ENCODE results near the gene HNRNPLL. TPM values are rescaled to one million over a fixed set of nuclear protein-coding genes. Genes with fewer than 3 reads are reported as not detected.

Gene HNRNPLL
- total and polyA plus RNA-seq, 2 of the 13 experiments (the other 11 are each of a cell fraction or from before 2014, with no cell fraction given) = 49.4 to 103 TPM

DNA sequence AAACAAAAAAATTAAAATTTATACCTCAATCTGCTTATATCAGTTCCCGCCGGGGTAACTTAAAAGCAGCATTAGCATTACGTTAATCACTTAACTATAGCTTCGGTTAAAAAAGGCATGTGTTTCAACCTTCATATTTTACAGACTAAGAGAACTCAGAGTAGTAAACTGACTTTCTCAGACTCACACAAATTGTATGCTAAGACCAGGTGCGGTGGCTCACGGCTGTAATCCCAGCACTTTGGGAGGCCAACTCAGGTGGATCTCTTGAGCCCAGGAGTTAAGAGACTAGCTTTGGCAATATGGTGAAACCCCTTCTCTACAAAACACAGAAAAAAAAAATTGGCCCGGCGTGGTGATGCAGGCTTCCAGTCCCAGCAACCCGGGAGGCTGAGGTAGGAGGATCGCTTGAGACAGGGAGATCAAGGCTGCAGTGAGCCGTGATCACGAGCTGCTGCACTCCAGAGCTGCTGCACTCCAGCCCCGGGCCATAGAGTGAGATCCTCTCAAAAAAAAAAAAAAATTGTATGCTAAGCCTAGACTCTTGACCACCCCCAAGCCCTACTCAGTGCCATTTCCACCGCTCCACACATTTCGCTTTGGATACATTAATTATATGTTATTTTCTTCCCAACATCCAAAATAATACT lies 2.4 kb downstream of the HNRNPLL start (continued):
- TF ChIP-seq, protein P1, sequence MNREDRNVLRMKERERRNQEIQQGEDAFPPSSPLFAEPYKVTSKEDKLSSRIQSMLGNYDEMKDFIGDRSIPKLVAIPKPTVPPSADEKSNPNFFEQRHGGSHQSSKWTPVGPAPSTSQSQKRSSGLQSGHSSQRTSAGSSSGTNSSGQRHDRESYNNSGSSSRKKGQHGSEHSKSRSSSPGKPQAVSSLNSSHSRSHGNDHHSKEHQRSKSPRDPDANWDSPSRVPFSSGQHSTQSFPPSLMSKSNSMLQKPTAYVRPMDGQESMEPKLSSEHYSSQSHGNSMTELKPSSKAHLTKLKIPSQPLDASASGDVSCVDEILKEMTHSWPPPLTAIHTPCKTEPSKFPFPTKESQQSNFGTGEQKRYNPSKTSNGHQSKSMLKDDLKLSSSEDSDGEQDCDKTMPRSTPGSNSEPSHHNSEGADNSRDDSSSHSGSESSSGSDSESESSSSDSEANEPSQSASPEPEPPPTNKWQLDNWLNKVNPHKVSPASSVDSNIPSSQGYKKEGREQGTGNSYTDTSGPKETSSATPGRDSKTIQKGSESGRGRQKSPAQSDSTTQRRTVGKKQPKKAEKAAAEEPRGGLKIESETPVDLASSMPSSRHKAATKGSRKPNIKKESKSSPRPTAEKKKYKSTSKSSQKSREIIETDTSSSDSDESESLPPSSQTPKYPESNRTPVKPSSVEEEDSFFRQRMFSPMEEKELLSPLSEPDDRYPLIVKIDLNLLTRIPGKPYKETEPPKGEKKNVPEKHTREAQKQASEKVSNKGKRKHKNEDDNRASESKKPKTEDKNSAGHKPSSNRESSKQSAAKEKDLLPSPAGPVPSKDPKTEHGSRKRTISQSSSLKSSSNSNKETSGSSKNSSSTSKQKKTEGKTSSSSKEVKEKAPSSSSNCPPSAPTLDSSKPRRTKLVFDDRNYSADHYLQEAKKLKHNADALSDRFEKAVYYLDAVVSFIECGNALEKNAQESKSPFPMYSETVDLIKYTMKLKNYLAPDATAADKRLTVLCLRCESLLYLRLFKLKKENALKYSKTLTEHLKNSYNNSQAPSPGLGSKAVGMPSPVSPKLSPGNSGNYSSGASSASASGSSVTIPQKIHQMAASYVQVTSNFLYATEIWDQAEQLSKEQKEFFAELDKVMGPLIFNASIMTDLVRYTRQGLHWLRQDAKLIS (CRISPR knock-in tag; IDR thresholded peaks at IDR 0.05) = peak; percentile 53; the same call in 1 of the 2 replicates
- TF ChIP-seq ESRRA (CRISPR knock-in tag; IDR thresholded peaks at IDR 0.05; ENCODE audit: low read depth) = no peak
- TF ChIP-seq ZNF766 (CRISPR knock-in tag; IDR thresholded peaks at IDR 0.05; ENCODE audit: borderline replicate concordance) = no peak
- TF ChIP-seq ARNT2 (CRISPR knock-in tag; IDR thresholded peaks at IDR 0.05; ENCODE audit: low read depth) = no peak
- TF ChIP-seq, protein P2, sequence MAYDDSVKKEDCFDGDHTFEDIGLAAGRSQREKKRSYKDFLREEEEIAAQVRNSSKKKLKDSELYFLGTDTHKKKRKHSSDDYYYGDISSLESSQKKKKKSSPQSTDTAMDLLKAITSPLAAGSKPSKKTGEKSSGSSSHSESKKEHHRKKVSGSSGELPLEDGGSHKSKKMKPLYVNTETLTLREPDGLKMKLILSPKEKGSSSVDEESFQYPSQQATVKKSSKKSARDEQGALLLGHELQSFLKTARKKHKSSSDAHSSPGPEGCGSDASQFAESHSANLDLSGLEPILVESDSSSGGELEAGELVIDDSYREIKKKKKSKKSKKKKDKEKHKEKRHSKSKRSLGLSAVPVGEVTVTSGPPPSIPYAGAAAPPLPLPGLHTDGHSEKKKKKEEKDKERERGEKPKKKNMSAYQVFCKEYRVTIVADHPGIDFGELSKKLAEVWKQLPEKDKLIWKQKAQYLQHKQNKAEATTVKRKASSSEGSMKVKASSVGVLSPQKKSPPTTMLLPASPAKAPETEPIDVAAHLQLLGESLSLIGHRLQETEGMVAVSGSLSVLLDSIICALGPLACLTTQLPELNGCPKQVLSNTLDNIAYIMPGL (CRISPR knock-in tag; IDR thresholded peaks at IDR 0.05; ENCODE audit: borderline replicate concordance in 1 of 2, low read depth in 1 of 2) = no peak; a peak in 2 of 4 replicates
- peak; percentile 13; the same call in 1 of the 2 replicates for TF ChIP-seq POGZ (CRISPR knock-in tag; IDR thresholded peaks at IDR 0.05)
- peak; percentile 90 for TF ChIP-seq ZMYM3 (CRISPR knock-in tag; IDR thresholded peaks at IDR 0.05)
- peak; percentile 79; the same call in 1 of the 2 replicates for TF ChIP-seq ZNF292 (CRISPR knock-in tag; IDR thresholded peaks at IDR 0.05; ENCODE audit: borderline replicate concordance, low read depth)
- TF ChIP-seq ZFP36L1 (CRISPR knock-in tag; IDR thresholded peaks at IDR 0.05) = 0 out of 2 replicates have a peak, but pooled peaks have one; percentile 38
- TF ChIP-seq GPN1 (CRISPR knock-in tag; IDR thresholded peaks at IDR 0.05; ENCODE audit: borderline replicate concordance) = no peak
- no peak for TF ChIP-seq RFX1 (IDR thresholded peaks at IDR 0.05)
- no peak for TF ChIP-seq ZNF354B (CRISPR knock-in tag; IDR thresholded peaks at IDR 0.05)
- 0 out of 2 replicates have a peak, but pooled peaks have one; percentile 22 for TF ChIP-seq GABPB1 (CRISPR knock-in tag; IDR thresholded peaks at IDR 0.05)
- TF ChIP-seq KAT7 (CRISPR knock-in tag; IDR thresholded peaks at IDR 0.05; ENCODE audit: borderline replicate concordance) = peak; percentile 81; the same call in 1 of the 2 replicates
- TF ChIP-seq BORCS8-MEF2B (CRISPR knock-in tag; IDR thresholded peaks at IDR 0.05) = no peak
- TF ChIP-seq, protein P3, sequence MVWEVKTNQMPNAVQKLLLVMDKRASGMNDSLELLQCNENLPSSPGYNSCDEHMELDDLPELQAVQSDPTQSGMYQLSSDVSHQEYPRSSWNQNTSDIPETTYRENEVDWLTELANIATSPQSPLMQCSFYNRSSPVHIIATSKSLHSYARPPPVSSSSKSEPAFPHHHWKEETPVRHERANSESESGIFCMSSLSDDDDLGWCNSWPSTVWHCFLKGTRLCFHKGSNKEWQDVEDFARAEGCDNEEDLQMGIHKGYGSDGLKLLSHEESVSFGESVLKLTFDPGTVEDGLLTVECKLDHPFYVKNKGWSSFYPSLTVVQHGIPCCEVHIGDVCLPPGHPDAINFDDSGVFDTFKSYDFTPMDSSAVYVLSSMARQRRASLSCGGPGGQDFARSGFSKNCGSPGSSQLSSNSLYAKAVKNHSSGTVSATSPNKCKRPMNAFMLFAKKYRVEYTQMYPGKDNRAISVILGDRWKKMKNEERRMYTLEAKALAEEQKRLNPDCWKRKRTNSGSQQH (CRISPR knock-in tag; IDR thresholded peaks at IDR 0.05; ENCODE audit: low read depth) = peak; percentile 22; the same call in 1 of the 2 replicates
- TF ChIP-seq, protein P4, sequence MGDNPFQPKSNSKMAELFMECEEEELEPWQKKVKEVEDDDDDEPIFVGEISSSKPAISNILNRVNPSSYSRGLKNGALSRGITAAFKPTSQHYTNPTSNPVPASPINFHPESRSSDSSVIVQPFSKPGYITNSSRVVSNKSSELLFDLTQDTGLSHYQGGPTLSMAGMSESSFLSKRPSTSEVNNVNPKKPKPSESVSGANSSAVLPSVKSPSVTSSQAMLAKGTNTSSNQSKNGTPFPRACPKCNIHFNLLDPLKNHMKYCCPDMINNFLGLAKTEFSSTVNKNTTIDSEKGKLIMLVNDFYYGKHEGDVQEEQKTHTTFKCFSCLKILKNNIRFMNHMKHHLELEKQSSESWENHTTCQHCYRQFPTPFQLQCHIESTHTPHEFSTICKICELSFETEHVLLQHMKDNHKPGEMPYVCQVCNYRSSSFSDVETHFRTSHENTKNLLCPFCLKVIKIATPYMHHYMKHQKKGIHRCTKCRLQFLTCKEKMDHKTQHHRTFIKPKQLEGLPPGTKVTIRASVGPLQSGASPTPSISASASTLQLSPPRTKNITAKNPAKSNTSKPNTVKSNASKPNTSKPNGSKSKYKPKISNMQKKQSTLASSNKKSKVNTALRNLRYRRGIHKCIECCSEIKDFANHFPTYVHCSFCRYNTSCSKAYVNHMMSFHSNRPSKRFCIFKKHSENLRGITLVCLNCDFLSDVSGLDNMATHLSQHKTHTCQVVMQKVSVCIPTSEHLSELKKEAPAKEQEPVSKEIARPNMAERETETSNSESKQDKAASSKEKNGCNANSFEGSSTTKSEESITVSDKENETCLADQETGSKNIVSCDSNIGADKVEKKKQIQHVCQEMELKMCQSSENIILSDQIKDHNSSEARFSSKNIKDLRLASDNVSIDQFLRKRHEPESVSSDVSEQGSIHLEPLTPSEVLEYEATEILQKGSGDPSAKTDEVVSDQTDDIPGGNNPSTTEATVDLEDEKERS (CRISPR knock-in tag; IDR thresholded peaks at IDR 0.05) = 0 out of 2 replicates have a peak, but pooled peaks have one; percentile 21
- peak; percentile 15; the same call in 1 of the 2 replicates for TF ChIP-seq RBFOX2 (IDR thresholded peaks at IDR 0.05; ENCODE audit: low read depth, low read length)
- peak; percentile 49; the same call in 1 of the 2 replicates for TF ChIP-seq SALL1 (CRISPR knock-in tag; IDR thresholded peaks at IDR 0.05)
